HG03378 (cell line): Measurements from ENCODE around the gene RNF6.

Experiments
- ATAC-seq: cut with Tn5 transposase; IDR thresholded peaks from one replicate; pipeline ENCODE4 v1.9.1; 2021; ENCODE audit warnings: mild to moderate bottlenecking, moderate library complexity; ENCODE audit not compliant: unreplicated experiment

The RNF6 gene

GRCh38 chr13:26168237-26168814 lies 53.8 kb downstream of the RNF6 start:
- ATAC-seq, result no peak

GRCh38 chr13:26163812-26164211 lies 58.3 kb downstream of the RNF6 start:
- no peak for ATAC-seq
